ENCODE data around the gene TTLL12. TPM values are rescaled to one million over a fixed set of nuclear protein-coding genes. Genes with fewer than 3 reads are reported as not detected.

The TTLL12 gene
- total and polyA plus RNA-seq, 2 of the 8 experiments (the other 6 are each of a cell fraction or from before 2014, with no cell fraction given): 101 to 124 TPM

DNA sequence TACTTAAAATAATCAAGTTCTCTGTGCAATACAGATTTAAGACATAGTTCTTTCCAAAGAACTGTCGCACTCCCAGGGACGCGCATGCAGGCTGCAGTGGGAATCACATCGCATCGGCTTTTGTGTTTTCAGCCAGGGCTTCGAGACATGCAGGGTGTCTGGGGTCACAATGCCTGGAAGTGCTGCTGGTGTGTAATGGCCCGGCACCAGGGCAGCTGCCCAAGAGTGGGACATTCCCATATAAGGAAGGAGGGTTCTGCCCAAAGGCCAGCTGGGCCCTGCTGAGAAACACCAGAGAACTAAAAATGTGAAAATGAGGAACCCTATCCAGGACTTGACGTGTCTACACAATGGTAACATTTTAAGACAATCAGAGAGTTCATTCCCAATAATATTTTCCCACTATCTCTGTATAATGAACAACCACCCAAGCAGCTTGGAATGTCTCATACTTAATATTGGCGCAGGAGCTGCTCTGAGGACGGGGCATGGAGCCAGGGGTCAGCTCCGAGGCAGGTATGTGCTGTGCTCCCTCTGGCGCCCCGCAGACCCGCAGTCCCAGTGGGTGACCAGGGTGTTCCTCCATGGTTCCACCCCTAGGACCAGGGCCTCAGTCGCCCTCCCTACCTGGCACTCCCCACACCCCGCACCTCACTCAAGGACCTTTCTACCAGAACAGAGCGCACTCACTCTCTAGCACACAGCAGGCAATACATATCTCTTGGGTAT, 55.0 kb downstream of the TTLL12 start:
- FAIRE-seq: no peak
- Histone ChIP-seq H3K4me3 (ENCODE audit: extremely low read depth in 1 of 4, insufficient read depth in 2 of 4, low read depth in 3 of 4, low read length in 4 of 4) (no peak overlapping the region), H2BK12ac (ENCODE audit: low read depth, low read length) (no peak overlapping the region), H3K27ac (ENCODE audit: low read depth, low read length) (no peak overlapping the region), H2BK15ac (ENCODE audit: low read length) (no peak overlapping the region), H4K5ac (ENCODE audit: insufficient read length, low read depth, low read length) (no peak overlapping the region), H3K18ac (ENCODE audit: extremely low read depth, low read length) (no peak overlapping the region), H2AFZ (ENCODE audit: low read length) (no peak overlapping the region), H3K4ac (replicated peaks; ENCODE audit: insufficient read length, low read depth, low read length) (no peak overlapping the region), H3K4me2 (ENCODE audit: insufficient read depth in 1 of 2, low read depth in 2 of 2, low read length in 2 of 2) (no peak overlapping the region), H2AK5ac (ENCODE audit: low read depth, low read length) (no peak overlapping the region), H2BK120ac (replicated peaks; ENCODE audit: low read depth, low read length) (no peak overlapping the region), H3K9me3 (ENCODE audit: insufficient read depth in 2 of 2, low read depth in 1 of 2, low read length in 1 of 2) (no peaks in the 10 kb centered on the region), H4K20me1 (replicated peaks in 1 of 2; ENCODE audit: control insufficient read depth in 1 of 2, insufficient read depth in 2 of 2, low read length in 2 of 2) (peaks cover 3 to 21% of the 10 kb centered on the region in 2 experiments), H3K79me2 (ENCODE audit: control insufficient read depth in 1 of 2, insufficient read depth in 2 of 2, low read length in 2 of 2) (no peaks in the 10 kb centered on the region), H3K14ac (ENCODE audit: insufficient read length) (no peak overlapping the region), H3K27me3 (replicated peaks in 1 of 4; ENCODE audit: control insufficient read depth in 3 of 4, extremely low read depth in 1 of 4, insufficient read depth in 3 of 4, low read length in 3 of 4) (no peaks in the 10 kb centered on the region), H3K4me1 (replicated peaks in 1 of 4; ENCODE audit: control insufficient read depth in 3 of 4, insufficient read depth in 4 of 4, low read length in 3 of 4) (peaks cover 0 to 6% (median 0%) of the 10 kb centered on the region in 4 experiments; a peak in 3 of 7 replicates), H3K36me3 (ENCODE audit: control insufficient read depth in 2 of 4, insufficient read depth in 4 of 4, low read length in 3 of 4) (peaks cover 6 to 35% (median 11%) of the 10 kb centered on the region in 4 experiments; a peak in 6 of 8 replicates), H3K23ac (ENCODE audit: insufficient read length) (no peak overlapping the region), H4K8ac (ENCODE audit: extremely low read depth, insufficient read depth, low read length) (no peak overlapping the region), H3K79me1 (ENCODE audit: low read depth, low read length) (peaks cover 5% of the 10 kb centered on the region), H2BK5ac (ENCODE audit: low read depth, low read length) (no peak overlapping the region), H3K56ac (replicated peaks; ENCODE audit: insufficient read length, low read depth, low read length) (no peak overlapping the region), H3K23me2 (ENCODE audit: low read depth, low read length) (no peaks in the 10 kb centered on the region), H2BK20ac (ENCODE audit: low read length) (no peak overlapping the region), H3K9ac (replicated peaks in 1 of 4; ENCODE audit: extremely low read depth in 1 of 4, low read depth in 3 of 4, low read length in 3 of 4) (no peak overlapping the region), H4K91ac (replicated peaks; ENCODE audit: insufficient read length, low read length) (no peak overlapping the region)
- ChIA-PET CTCF (ENCODE audit: partially characterized antibody) (interaction anchor here (0.6 to 1.7 kb wide), 4 partner anchors 11 to 72 kb away, joined by 3 to 5 read pairs (median 4); no protein-coding TSS in a partner anchor), POLR2A (ENCODE audit: partially characterized antibody) (interaction anchor here (1.4 to 2.3 kb wide), 2 partner anchors 12 to 17 kb away, joined by 3 to 4 read pairs; no protein-coding TSS in a partner anchor)
- no peak for DNase-seq (ENCODE audit: low read depth in 1 of 2, low spot score in 2 of 2)
- WGBS, 2 experiments (ENCODE audit: extremely low coverage in 1 of 2, insufficient coverage in 1 of 2, insufficient read length in 1 of 2, insufficient replicate concordance in 2 of 2, low coverage in 1 of 2, low lambda C conversion rate in 2 of 2, missing lambda C conversion rate in 1 of 2): 93% methylated on average over 17 of the region's 17 CpGs; no CpG with 5 or more reads in 1 of the 2 experiments
- TF ChIP-seq CTBP2 (IDR thresholded peaks at IDR 0.05; ENCODE audit: borderline replicate concordance, insufficient read depth, insufficient read length, low read length) (no peak), SP1 (IDR thresholded peaks at IDR 0.05; ENCODE audit: low read depth, low read length) (no peak), JUND (IDR thresholded peaks at IDR 0.05; ENCODE audit: low read length) (no peak), SP4 (IDR thresholded peaks at IDR 0.05; ENCODE audit: low read length) (no peak), CBX5 (IDR thresholded peaks at IDR 0.05; ENCODE audit: low read depth, low read length) (no peak), SP2 (IDR thresholded peaks at IDR 0.05; ENCODE audit: low read length) (no peak), SIRT6 (IDR thresholded peaks at IDR 0.05; ENCODE audit: low read length) (no peak), RXRA (IDR thresholded peaks at IDR 0.05; ENCODE audit: insufficient read depth, low read depth, low read length) (no peak), KDM4A (IDR thresholded peaks at IDR 0.05; ENCODE audit: low read depth, low read length, severe bottlenecking) (no peak), KDM1A (IDR thresholded peaks at IDR 0.05; ENCODE audit: borderline replicate concordance, low read length) (no peak), POLR2A (IDR thresholded peaks at IDR 0.05; ENCODE audit: control extremely low read depth in 1 of 2, low read depth in 2 of 2, low read length in 2 of 2) (no peak), MAFK (IDR thresholded peaks at IDR 0.05; ENCODE audit: low read depth, low read length) (no peak), FOSL1 (IDR thresholded peaks at IDR 0.05; ENCODE audit: insufficient read depth, low read depth, low read length) (no peak), ZNF274 (IDR thresholded peaks at IDR 0.05; ENCODE audit: borderline replicate concordance, extremely low read depth, low read length) (no peak)
